ENCODE measurements around the gene AMELX. TPM values are rescaled to one million over a fixed set of nuclear protein-coding genes. Genes with fewer than 3 reads are reported as not detected.

The AMELX gene
- not detected for total RNA-seq

DNA sequence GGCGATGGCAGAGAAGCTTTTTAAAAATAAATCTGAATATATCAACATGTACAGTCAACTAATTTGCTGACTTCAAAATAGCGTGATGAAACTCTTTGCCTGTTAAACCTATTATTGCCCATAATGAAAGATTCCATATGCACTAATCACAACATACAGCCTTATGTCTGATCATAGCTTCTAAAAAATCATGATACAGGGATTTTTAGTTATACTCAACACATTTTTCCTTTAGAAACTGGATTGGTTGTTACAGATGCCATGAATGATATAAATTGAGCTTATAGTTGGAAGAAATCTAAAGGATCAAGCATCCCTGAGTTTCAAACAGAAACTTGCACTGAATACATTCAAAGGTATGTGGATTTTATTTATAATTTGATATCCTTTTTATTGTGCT lies at the start of gene AMELX:
AMELX (plus strand) TSS at position 301 of the 400 bp plus-strand sequence. CDS start 1,376 bp downstream, outside the sequence.
- no peaks in the 10 kb centered on the region for H3K9me3 ChIP-seq
- H3K36me3 ChIP-seq: no peaks in the 10 kb centered on the region
- H3K27me3 ChIP-seq: no peaks in the 10 kb centered on the region
- no peak within 1 kb of the TSS for H3K4me3 ChIP-seq
- TF ChIP-seq, protein P1, sequence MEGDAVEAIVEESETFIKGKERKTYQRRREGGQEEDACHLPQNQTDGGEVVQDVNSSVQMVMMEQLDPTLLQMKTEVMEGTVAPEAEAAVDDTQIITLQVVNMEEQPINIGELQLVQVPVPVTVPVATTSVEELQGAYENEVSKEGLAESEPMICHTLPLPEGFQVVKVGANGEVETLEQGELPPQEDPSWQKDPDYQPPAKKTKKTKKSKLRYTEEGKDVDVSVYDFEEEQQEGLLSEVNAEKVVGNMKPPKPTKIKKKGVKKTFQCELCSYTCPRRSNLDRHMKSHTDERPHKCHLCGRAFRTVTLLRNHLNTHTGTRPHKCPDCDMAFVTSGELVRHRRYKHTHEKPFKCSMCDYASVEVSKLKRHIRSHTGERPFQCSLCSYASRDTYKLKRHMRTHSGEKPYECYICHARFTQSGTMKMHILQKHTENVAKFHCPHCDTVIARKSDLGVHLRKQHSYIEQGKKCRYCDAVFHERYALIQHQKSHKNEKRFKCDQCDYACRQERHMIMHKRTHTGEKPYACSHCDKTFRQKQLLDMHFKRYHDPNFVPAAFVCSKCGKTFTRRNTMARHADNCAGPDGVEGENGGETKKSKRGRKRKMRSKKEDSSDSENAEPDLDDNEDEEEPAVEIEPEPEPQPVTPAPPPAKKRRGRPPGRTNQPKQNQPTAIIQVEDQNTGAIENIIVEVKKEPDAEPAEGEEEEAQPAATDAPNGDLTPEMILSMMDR (IDR thresholded peaks at IDR 0.05): no peak
- TF ChIP-seq POLR2AphosphoS5 (IDR thresholded peaks at IDR 0.05; ENCODE audit: insufficient read depth in 1 of 2, low read depth in 1 of 2): no peak
- no peak for TF ChIP-seq POLR2A (IDR thresholded peaks at IDR 0.05)
- no peak within 1 kb of the TSS for H3K27ac ChIP-seq
- intact Hi-C loops (cut with DNase I): no loop called here
- H3K4me1 ChIP-seq: no peaks in the 10 kb centered on the region
- no peak for DNase-seq (ENCODE audit: extremely low spot score in 2 of 2)

GRCh38 chrX:11244636-11245035 lies 48.6 kb upstream of the AMELX start:
- H3K27me3 ChIP-seq: no peaks in the 10 kb centered on the region
- TF ChIP-seq POLR2AphosphoS5 (IDR thresholded peaks at IDR 0.05; ENCODE audit: insufficient read depth in 1 of 2, low read depth in 1 of 2): no peak
- TF ChIP-seq, protein P1 (IDR thresholded peaks at IDR 0.05): no peak
- no peak for TF ChIP-seq POLR2A (IDR thresholded peaks at IDR 0.05)
- intact Hi-C loops (cut with DNase I): no loop called here
- H3K36me3 ChIP-seq: no peaks in the 10 kb centered on the region
- no peak overlapping the region for H3K27ac ChIP-seq
- H3K9me3 ChIP-seq: no peaks in the 10 kb centered on the region
- H3K4me3 ChIP-seq: no peak overlapping the region
- DNase-seq (ENCODE audit: extremely low spot score in 2 of 2): no peak
- peaks cover 12% of the 10 kb centered on the region for H3K4me1 ChIP-seq

DNA sequence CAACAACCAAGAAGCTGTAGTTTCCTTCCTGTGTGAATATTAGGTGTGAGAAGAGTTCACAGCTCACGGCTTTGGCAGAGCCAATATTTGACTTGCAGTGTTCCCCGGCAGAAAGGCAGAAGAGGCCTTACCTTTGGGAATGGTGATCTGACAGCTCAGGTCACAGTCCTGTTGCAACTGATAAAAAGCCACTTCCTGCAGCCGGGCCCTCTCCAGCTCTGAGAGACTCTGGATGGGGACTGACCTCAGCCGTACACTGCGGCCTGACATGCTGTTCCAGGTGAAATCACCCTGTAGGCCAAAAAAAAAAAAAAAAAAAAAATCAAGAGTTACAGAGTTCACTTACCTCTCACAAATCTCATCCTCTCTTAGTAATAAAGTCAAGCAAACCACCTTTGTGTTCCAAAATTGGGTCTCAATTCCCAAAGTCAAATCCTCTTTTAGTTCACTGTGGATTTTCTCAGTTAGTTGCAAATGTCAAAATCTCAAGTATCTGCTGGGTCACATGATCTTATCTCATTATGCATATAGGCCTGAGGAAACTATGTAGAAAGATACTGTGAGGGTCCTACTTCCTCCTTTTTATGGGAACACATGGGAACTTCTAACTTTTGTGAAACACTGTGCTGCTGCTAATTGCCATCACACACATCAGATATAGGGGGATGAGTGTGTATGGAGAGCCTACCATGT lies 38.6 kb upstream of the AMELX start:
- no peaks in the 10 kb centered on the region for H3K4me1 ChIP-seq
- intact Hi-C loops (cut with DNase I): no loop called here
- no peaks in the 10 kb centered on the region for H3K27me3 ChIP-seq
- no peaks in the 10 kb centered on the region for H3K36me3 ChIP-seq
- H3K9me3 ChIP-seq: no peaks in the 10 kb centered on the region
- TF ChIP-seq POLR2AphosphoS5 (IDR thresholded peaks at IDR 0.05; ENCODE audit: insufficient read depth in 1 of 2, low read depth in 1 of 2): no peak
- no peak overlapping the region for H3K4me3 ChIP-seq
- no peak overlapping the region for H3K27ac ChIP-seq
- DNase-seq (ENCODE audit: extremely low spot score in 2 of 2): no peak

GRCh38 chrX:11257290-11257689 lies 35.9 kb upstream of the AMELX start:
- intact Hi-C loops (cut with DNase I): no loop called here
- no peak overlapping the region for H3K4me3 ChIP-seq
- no peaks in the 10 kb centered on the region for H3K36me3 ChIP-seq
- no peaks in the 10 kb centered on the region for H3K4me1 ChIP-seq
- no peak for DNase-seq (ENCODE audit: extremely low spot score in 2 of 2)
- H3K27ac ChIP-seq: no peak overlapping the region
- no peaks in the 10 kb centered on the region for H3K27me3 ChIP-seq
- TF ChIP-seq, protein P1 (IDR thresholded peaks at IDR 0.05): no peak
- no peak for TF ChIP-seq POLR2AphosphoS5 (IDR thresholded peaks at IDR 0.05; ENCODE audit: insufficient read depth in 1 of 2, low read depth in 1 of 2)
- no peak for TF ChIP-seq POLR2A (IDR thresholded peaks at IDR 0.05)
- H3K9me3 ChIP-seq: no peaks in the 10 kb centered on the region

DNA sequence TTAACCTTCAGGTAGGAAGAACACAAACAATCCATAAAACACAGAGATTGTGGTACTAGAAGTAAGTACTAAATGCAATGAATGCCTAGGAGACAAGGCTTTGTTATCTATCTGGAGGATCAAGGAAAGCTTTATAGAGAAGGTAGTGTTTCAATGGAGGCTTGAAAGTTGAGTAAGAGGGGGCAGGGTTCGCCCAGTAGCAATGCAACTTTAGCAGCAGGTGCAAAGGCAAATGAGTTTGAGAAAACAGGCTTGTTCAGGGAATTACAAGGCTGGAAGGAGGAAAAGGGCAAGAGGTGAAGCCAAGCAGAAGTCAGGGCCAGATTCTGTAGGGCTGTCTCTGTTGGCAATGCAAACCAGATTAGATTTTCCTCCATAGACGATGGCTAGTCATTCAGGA lies 35.5 kb upstream of the AMELX start:
- TF ChIP-seq POLR2AphosphoS5 (IDR thresholded peaks at IDR 0.05; ENCODE audit: insufficient read depth in 1 of 2, low read depth in 1 of 2): no peak
- no peak for TF ChIP-seq POLR2A (IDR thresholded peaks at IDR 0.05)
- TF ChIP-seq, protein P1 (IDR thresholded peaks at IDR 0.05): no peak
- intact Hi-C loops (cut with DNase I): no loop called here
- Histone ChIP-seq H3K27me3 (no peaks in the 10 kb centered on the region), H3K4me3 (no peak overlapping the region), H3K9me3 (no peaks in the 10 kb centered on the region), H3K4me1 (no peaks in the 10 kb centered on the region), H3K27ac (no peak overlapping the region), H3K36me3 (no peaks in the 10 kb centered on the region)
- no peak for DNase-seq (ENCODE audit: extremely low spot score in 2 of 2)
